Non-pigmented ciliary epithelial cell (primary cell): ENCODE measurements around the gene IQSEC2.

Source experiments
- DNase-seq: peaks from one replicate; pipeline ENCODE4 v3.0.0-alpha.2; 2010; ENCODE audit warnings: low read depth

The IQSEC2 gene

GRCh38 chrX:53305219-53305995 is 24.0 kb upstream of the IQSEC2 start:
- no peak for DNase-seq

GRCh38 chrX:53303195-53303594 is 21.8 kb upstream of the IQSEC2 start:
- DNase-seq, result no peak

GRCh38 chrX:53300157-53300556 is 18.8 kb upstream of the IQSEC2 start:
- no peak for DNase-seq

- no peak for DNase-seq
These were observed 12.8 kb upstream of the IQSEC2 start for GRCh38 chrX:53294024-53294648.

GRCh38 chrX:53291596-53291995 is 10.2 kb upstream of the IQSEC2 start:
- DNase-seq, result no peak

GRCh38 chrX:53290441-53291041 is 9.2 kb upstream of the IQSEC2 start:
- no peak for DNase-seq

- no peak for DNase-seq
These were observed 6.8 kb upstream of the IQSEC2 start for GRCh38 chrX:53288189-53288588.

GRCh38 chrX:53287493-53288138 is 6.2 kb upstream of the IQSEC2 start:
- DNase-seq, result no peak

GRCh38 chrX:53286171-53286570 is 4.8 kb upstream of the IQSEC2 start:
- no peak for DNase-seq

- DNase-seq, result no peak
These were observed 4.2 kb upstream of the IQSEC2 start for GRCh38 chrX:53285591-53285990.

GRCh38 chrX:53284684-53285447 is 3.5 kb upstream of the IQSEC2 start:
- no peak for DNase-seq

GRCh38 chrX:53283567-53283966 is 2.2 kb upstream of the IQSEC2 start:
- no peak for DNase-seq

GRCh38 chrX:53283099-53283498 is 1.7 kb upstream of the IQSEC2 start:
- DNase-seq, result no peak

- no peak for DNase-seq
These were observed 745 bp upstream of the IQSEC2 start for GRCh38 chrX:53281963-53282695.

GRCh38 chrX:53280331-53281320 is 758 bp downstream of the IQSEC2 start:
- DNase-seq, result no peak

- no peak for DNase-seq
These were observed 1.8 kb downstream of the IQSEC2 start for GRCh38 chrX:53279296-53280237.

- DNase-seq, result no peak
These were observed 8.5 kb downstream of the IQSEC2 start for GRCh38 chrX:53272808-53273337.

GRCh38 chrX:53269536-53270107 is 11.8 kb downstream of the IQSEC2 start:
- DNase-seq, result no peak
